OCI-LY3 (cell line): Measurements from ENCODE around the gene FMN1.

Experiments
- EZH2phosphoT487 ChIP-seq: fragments of 200-600 bp; shearing (Covaris generic); IDR thresholded peaks from 2 replicates; pipeline ENCODE4 v1.6.1; 2018; ENCODE audit warnings: antibody characterized with exemption, mixed run types, low read depth
- TF ChIP-seq, protein P1 (sequence below): fragments of 200-600, 300-600 bp; sonication (generic); IDR thresholded peaks from 2 replicates; pipeline ENCODE4 v1.5.1; 2014; ENCODE audit warnings: antibody characterized with exemption, low read length, low read depth

DNA sequence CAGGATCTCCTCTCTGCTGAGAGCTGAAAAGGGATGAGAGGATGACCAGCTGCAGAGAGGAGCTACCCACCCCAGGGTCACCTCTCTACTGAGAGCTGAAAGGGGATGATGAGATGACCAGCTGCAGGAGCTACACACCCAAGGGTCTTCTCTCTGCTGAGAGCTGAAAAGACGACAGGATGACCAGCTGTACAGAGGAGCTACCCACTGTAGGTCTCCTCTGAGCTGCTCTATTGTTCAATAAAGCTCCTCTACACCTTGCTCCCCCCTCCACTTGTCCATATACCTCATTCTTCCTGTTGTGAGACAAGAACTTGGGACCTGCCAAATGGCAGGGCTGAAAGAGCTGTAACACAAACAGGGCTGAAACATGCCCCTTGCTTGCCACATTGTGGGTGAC is 149.9 kb downstream of the FMN1 start:
- TF ChIP-seq, protein P1, sequence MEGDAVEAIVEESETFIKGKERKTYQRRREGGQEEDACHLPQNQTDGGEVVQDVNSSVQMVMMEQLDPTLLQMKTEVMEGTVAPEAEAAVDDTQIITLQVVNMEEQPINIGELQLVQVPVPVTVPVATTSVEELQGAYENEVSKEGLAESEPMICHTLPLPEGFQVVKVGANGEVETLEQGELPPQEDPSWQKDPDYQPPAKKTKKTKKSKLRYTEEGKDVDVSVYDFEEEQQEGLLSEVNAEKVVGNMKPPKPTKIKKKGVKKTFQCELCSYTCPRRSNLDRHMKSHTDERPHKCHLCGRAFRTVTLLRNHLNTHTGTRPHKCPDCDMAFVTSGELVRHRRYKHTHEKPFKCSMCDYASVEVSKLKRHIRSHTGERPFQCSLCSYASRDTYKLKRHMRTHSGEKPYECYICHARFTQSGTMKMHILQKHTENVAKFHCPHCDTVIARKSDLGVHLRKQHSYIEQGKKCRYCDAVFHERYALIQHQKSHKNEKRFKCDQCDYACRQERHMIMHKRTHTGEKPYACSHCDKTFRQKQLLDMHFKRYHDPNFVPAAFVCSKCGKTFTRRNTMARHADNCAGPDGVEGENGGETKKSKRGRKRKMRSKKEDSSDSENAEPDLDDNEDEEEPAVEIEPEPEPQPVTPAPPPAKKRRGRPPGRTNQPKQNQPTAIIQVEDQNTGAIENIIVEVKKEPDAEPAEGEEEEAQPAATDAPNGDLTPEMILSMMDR, result no peak
- no peak for TF ChIP-seq EZH2phosphoT487
